SK-N-SH treated with all-trans-retinoic acid at 6 μM for 48 hours (cell line): Measurements from ENCODE around the gene SPRR1A.

Experiments
- CSDC2 ChIP-seq: fragments of 250-450 bp; sonication (Bioruptor Pico); IDR thresholded peaks from 2 replicates; pipeline ENCODE4 v1.5.0; 2020; ENCODE audit warnings: mild to moderate bottlenecking, moderate library complexity
- GLIS3 ChIP-seq: fragments of 250-450 bp; sonication (Bioruptor Pico); IDR thresholded peaks from 2 replicates; pipeline ENCODE4 v1.5.0; 2020; ENCODE audit warnings: mild to moderate bottlenecking, moderate library complexity
- ISL1 ChIP-seq: fragments of 250-450 bp; sonication (Bioruptor Pico); IDR thresholded peaks from 2 replicates; pipeline ENCODE4 v2.1.2; 2022; ENCODE audit warnings: mild to moderate bottlenecking, moderate library complexity
- PATZ1 ChIP-seq: fragments of 250-450 bp; sonication (Bioruptor Pico); IDR thresholded peaks from 2 replicates; pipeline ENCODE4 v1.8.0; 2020; ENCODE audit warnings: mild to moderate bottlenecking, moderate library complexity, borderline replicate concordance
- POU6F1 ChIP-seq: fragments of 250-450 bp; sonication (Bioruptor Pico); IDR thresholded peaks from 2 replicates; pipeline ENCODE4 v1.8.0; 2021; ENCODE audit warnings: low read depth, mild to moderate bottlenecking, moderate library complexity, borderline replicate concordance
- PPARA ChIP-seq: fragments of 250-450 bp; sonication (Bioruptor Pico); IDR thresholded peaks from 2 replicates; pipeline ENCODE4 v1.5.0; 2020; ENCODE audit warnings: mild to moderate bottlenecking, borderline replicate concordance
- RARB ChIP-seq: fragments of 250-450 bp; sonication (Bioruptor Pico); IDR thresholded peaks from 2 replicates; pipeline ENCODE4 v1.8.0; 2021; ENCODE audit warnings: mild to moderate bottlenecking, moderate library complexity
- SNAI2 ChIP-seq: fragments of 250-450 bp; sonication (Bioruptor Pico); IDR thresholded peaks from 2 replicates; pipeline ENCODE4 v1.5.0; 2020; ENCODE audit warnings: mild to moderate bottlenecking, moderate library complexity
- ZFP3 ChIP-seq: fragments of 250-450 bp; sonication (Bioruptor Pico); IDR thresholded peaks from 2 replicates; pipeline ENCODE4 v1.5.0; 2020; ENCODE audit warnings: mild to moderate bottlenecking, moderate library complexity
- ZNF565 ChIP-seq: fragments of 450-650 bp; formaldehyde crosslinking; conservative IDR thresholded peaks from 2 replicates; pipeline ENCODE4 v1.5.0; 2020; ENCODE audit warnings: low read depth, mild to moderate bottlenecking, moderate library complexity
- ZNF8 ChIP-seq: fragments of 450-650 bp; formaldehyde crosslinking; IDR thresholded peaks from 2 replicates; pipeline ENCODE4 v1.5.0; 2020; ENCODE audit warnings: mild to moderate bottlenecking, moderate library complexity

GRCh38 chr1:152982076-152982475, 1.8 kb upstream of the SPRR1A start:
- TF ChIP-seq ZFP3 (no peak), PPARA (no peak), POU6F1 (CRISPR knock-in tag) (no peak), ISL1 (CRISPR knock-in tag) (no peak), CSDC2 (CRISPR knock-in tag) (no peak), RARB (CRISPR knock-in tag) (no peak), SNAI2 (CRISPR knock-in tag) (no peak), PATZ1 (CRISPR knock-in tag) (no peak), GLIS3 (CRISPR knock-in tag) (no peak), ZNF565 (no peak), ZNF8 (no peak)
